HepG2 (cell line): ENCODE results near the gene CARMIL3. TPM values are rescaled to one million over a fixed set of nuclear protein-coding genes. Genes with fewer than 3 reads are reported as not detected.

Experiments
- ATF7-NPFF ChIP-seq: sonication (generic); formaldehyde crosslinking; IDR thresholded peaks from 2 replicates; pipeline ENCODE4 v1.8.1; 2023; ENCODE audit warnings: mild to moderate bottlenecking, low read depth, missing genetic modification reagents, moderate library complexity
- BORCS8-MEF2B ChIP-seq: sonication (generic); formaldehyde crosslinking; IDR thresholded peaks from 2 replicates; pipeline ENCODE4 v1.8.0; 2022; ENCODE audit warnings: mild to moderate bottlenecking, missing genetic modification reagents
- CBX5 ChIP-seq: sonication (generic); formaldehyde crosslinking; IDR thresholded peaks from 2 replicates; pipeline ENCODE4 v1.4.0; 2020; ENCODE audit warnings: missing genetic modification reagents, borderline replicate concordance
- CC2D1A ChIP-seq: sonication (generic); formaldehyde crosslinking; IDR thresholded peaks from 2 replicates; pipeline ENCODE4 v1.8.1; 2023; ENCODE audit warnings: mild to moderate bottlenecking, missing genetic modification reagents
- ERF ChIP-seq: IDR thresholded peaks from 2 replicates; pipeline ENCODE4 v1.6.1; 2018; ENCODE audit warnings: missing biosample characterization, missing genetic modification reagents
- FOXM1 ChIP-seq: sonication (generic); formaldehyde crosslinking; IDR thresholded peaks from 2 replicates; pipeline ENCODE4 v1.5.0; 2020; ENCODE audit warnings: missing genetic modification reagents
- MEIS1 ChIP-seq: sonication (generic); formaldehyde crosslinking; IDR thresholded peaks from 2 replicates; pipeline ENCODE4 v1.9.0; 2021; ENCODE audit warnings: mild to moderate bottlenecking, missing genetic modification reagents, moderate library complexity, borderline replicate concordance
- RXRB ChIP-seq: IDR thresholded peaks from 2 replicates; pipeline ENCODE4 v1.6.1; 2016; ENCODE audit warnings: borderline replicate concordance, missing genetic modification reagents, missing compliant biosample characterization
- TIGD3 ChIP-seq: sonication (generic); formaldehyde crosslinking; IDR thresholded peaks from 2 replicates; pipeline ENCODE4 v1.5.1; 2020; ENCODE audit warnings: mild to moderate bottlenecking, missing genetic modification reagents, borderline replicate concordance
- ZNF225 ChIP-seq: sonication (generic); formaldehyde crosslinking; IDR thresholded peaks from 2 replicates; pipeline ENCODE4 v1.4.0; 2020; ENCODE audit warnings: mild to moderate bottlenecking, missing genetic modification reagents
- ZNF781 ChIP-seq: sonication (generic); formaldehyde crosslinking; IDR thresholded peaks from 2 replicates; pipeline ENCODE4 v1.5.1; 2020; ENCODE audit warnings: borderline replicate concordance, mild to moderate bottlenecking, missing genetic modification reagents; ENCODE audit errors: not compliant biosample characterization
- polyA plus RNA-seq, 8 experiments: library from polyadenylated mRNA; depleted of rRNA in 3 of 8; stranded (reverse) in 7 of 8; unstranded in 1 of 8; fragments of >200 nt; fragmentation: Illumina TruSeq in 4 of 8; extraction: Trizol in 4 of 8; gene quantifications; 2 replicates each; pipeline versions ENCODE4 v1.2.1 to v1.2.3, GENCODE V29; 2011 to 2016; ENCODE audit warnings: low read depth in 4 of 8, missing spikeins in 1 of 8, mixed read lengths in 1 of 8; ENCODE audit not compliant: insufficient read depth in 1 of 8
- total RNA-seq, 5 experiments: library from RNA; depleted of rRNA; stranded (reverse); fragments of >200 nt; fragmentation: Illumina TruSeq; extraction: Trizol; gene quantifications; 2 replicates each; pipeline ENCODE4 v1.2.3, GENCODE V29; 2016; ENCODE audit warnings: low read depth in 1 of 5
- TF ChIP-seq, protein P1 (sequence below): sonication (generic); formaldehyde crosslinking; IDR thresholded peaks from 2 replicates; pipeline ENCODE4 v1.4.0; 2020; ENCODE audit warnings: mild to moderate bottlenecking, missing genetic modification reagents

Gene CARMIL3
- total and polyA plus RNA-seq, 2 of the 13 experiments (the other 11 are each of a cell fraction or from before 2014, with no cell fraction given), result 0.27 to 0.55 TPM

GRCh38 chr14:24096545-24097181 is 44.9 kb downstream of the CARMIL3 start (continued):
- 0 out of 2 replicates have a peak, but pooled peaks have one; percentile 85 for TF ChIP-seq TIGD3 (CRISPR knock-in tag)
- 0 out of 2 replicates have a peak, but pooled peaks have one; percentile 12 for TF ChIP-seq ATF7-NPFF (CRISPR knock-in tag)
- 0 out of 2 replicates have a peak, but pooled peaks have one; percentile 45 for TF ChIP-seq CBX5 (CRISPR knock-in tag)
- TF ChIP-seq ERF (CRISPR knock-in tag), result peak; percentile 8; the same call in 1 of the 2 replicates
- peak; percentile 69; the same call in 1 of the 2 replicates for TF ChIP-seq CC2D1A (CRISPR knock-in tag)
- TF ChIP-seq ZNF225 (CRISPR knock-in tag), result peak; percentile 95; the same call in 1 of the 2 replicates
- peak; percentile 69; the same call in 1 of the 2 replicates for TF ChIP-seq MEIS1 (CRISPR knock-in tag)
- TF ChIP-seq, protein P1, sequence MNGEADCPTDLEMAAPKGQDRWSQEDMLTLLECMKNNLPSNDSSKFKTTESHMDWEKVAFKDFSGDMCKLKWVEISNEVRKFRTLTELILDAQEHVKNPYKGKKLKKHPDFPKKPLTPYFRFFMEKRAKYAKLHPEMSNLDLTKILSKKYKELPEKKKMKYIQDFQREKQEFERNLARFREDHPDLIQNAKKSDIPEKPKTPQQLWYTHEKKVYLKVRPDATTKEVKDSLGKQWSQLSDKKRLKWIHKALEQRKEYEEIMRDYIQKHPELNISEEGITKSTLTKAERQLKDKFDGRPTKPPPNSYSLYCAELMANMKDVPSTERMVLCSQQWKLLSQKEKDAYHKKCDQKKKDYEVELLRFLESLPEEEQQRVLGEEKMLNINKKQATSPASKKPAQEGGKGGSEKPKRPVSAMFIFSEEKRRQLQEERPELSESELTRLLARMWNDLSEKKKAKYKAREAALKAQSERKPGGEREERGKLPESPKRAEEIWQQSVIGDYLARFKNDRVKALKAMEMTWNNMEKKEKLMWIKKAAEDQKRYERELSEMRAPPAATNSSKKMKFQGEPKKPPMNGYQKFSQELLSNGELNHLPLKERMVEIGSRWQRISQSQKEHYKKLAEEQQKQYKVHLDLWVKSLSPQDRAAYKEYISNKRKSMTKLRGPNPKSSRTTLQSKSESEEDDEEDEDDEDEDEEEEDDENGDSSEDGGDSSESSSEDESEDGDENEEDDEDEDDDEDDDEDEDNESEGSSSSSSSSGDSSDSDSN (CRISPR knock-in tag), result peak; percentile 14; the same call in 1 of the 2 replicates
- TF ChIP-seq RXRB (CRISPR knock-in tag), result no peak
- no peak for TF ChIP-seq FOXM1 (CRISPR knock-in tag)
- 0 out of 2 replicates have a peak, but pooled peaks have one; percentile 81 for TF ChIP-seq BORCS8-MEF2B (CRISPR knock-in tag)
- peak; percentile 60 for TF ChIP-seq ZNF781
